Measurements from ENCODE around the gene MAP7D2.

The MAP7D2 gene

DNA sequence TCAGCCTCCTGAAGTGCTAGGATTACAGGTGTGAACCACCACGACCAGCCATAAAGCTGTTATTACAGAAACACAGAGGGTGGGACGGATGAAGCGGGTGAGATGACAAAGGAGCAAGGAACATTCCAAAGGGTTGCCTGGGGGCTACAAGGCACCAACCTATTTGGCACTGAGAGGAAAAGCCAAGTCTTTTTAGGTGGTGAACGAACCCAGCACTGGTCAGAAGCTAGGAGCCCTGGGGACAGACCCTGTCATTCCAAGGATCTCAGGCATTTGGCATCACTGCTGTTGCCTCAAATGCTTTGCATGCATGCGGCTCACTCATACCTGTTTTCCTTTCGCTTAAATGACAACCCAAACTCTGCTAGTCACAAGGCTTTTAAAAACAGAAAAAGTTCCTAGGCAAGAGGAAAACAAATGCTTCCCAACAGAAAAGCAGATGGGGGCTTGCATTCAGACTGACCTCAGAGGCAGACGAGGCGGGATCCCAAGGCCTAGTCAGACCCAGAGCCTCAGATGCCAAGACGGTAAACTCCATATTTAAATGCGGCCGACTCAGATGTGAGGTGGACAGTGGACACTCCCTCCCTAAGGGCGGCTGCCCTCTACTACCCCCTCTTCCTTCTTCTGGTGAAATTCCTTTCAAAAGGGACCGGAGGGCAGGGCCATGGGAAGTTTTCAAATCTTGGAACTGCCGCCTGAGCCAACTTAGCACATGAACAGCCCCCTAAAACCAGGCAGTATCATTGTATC lies 4.5 kb downstream of the MAP7D2 start:
- no peak for DNase-seq (ENCODE audit: low spot score)

DNA sequence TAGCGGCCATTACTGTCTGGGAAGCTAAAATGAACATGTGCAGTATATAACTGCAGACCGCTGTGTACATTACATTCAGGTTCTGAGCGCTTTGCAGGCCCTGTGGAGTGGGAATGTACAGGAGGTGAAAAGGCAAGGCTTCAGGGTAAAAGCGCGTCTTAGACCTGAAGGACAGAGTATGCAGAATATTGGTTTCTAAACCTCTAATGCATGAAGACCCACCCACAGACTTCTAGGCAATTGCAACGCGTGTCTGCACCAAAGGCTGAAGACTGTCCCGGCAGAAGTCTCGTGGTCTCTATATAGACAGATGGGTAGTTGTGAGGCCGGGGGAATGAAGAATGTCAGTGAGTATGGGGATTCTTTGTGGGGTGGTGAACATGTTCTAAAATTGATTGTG lies 5.4 kb downstream of the MAP7D2 start:
- no peak for DNase-seq (ENCODE audit: low spot score)

DNA sequence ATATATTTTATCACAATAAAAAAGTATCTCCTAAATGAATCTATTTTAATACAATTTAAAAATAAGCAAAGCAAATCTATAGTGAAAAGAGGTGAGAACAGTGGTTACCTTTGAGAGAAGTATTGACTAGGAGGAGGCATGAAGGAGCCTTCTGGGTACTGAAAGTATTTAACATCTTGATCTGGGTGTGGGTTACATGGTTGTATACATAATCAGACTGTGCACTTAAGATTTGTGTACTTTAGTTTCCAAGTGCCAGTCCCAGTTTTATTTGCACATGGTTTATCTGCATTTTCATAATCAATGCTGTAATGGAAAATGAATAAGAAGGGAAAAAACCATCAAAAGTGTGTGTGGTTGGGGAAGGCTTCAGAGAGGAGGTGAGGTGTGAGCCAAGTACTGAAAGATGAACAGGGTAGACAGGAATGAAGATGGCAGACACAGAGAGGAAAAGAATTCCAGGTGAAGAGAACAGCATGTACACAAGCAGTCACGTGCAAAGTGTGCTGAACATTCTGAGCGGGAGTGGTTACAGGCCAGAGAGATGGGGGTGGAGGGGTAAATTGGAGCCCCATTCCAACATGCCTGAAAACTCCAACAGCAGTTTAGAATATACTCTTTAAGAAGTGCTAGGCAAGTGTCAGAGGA lies 14.6 kb downstream of the MAP7D2 start:
- no peak for DNase-seq (ENCODE audit: low spot score)

DNA sequence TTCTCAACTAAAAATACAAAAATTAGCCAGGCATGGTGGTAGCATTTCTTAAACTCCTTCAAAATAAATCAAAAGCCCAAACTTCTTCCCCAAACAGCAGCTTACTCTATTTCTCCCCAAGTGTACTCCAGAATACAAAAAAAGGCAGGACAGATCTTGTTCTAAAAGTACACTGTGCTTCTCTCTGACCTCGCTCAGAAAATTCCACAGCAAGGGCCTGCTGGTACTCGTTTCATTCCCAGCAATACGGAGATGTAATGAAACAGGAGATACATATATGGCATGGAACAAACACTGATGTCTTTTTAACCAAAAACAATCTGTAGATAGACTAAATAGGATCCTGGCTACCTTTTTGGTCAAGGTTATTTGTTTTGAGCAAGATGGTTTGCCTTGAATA lies 25.2 kb downstream of the MAP7D2 start:
- no peak for DNase-seq (ENCODE audit: low spot score)

DNA sequence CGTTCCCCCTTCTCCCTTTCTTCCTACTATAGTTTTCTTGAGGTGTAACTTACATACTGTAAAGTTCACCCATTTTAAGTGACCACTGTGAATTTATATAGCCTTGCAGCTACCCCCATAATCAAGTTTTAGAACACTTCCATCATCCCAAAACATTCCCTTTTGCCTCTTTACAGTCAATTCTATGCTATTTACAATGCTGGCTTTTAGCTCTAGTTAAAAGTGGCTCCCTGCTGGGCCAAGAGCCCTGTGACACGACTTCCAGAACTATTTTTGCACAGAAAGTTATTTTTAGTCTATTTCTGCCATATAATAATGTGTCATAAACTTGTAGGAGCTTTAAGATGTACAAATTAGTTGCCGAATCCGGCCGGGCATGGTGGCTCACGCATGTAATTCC lies 26.9 kb downstream of the MAP7D2 start:
- DNase-seq (ENCODE audit: low spot score): no peak

DNA sequence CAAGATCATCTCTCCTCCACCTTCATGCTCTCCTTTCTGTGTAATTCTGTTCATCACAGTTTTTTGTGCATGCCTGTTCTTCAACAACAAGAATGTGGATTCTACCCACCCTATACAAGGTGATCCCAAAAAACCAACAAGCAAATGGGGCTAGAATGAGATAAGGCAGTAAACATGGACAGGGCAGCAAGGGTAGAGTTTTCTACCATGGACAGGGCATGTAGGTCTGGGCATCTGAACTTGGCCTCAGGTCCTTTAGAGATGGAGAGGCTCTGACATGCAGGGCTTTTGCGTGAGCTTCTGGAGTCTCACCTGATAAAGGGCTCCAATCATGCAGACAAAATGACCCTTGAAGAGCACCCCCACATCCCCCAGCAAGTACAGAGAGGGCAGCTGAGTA lies 36.4 kb downstream of the MAP7D2 start:
- DNase-seq (ENCODE audit: low spot score): no peak

DNA sequence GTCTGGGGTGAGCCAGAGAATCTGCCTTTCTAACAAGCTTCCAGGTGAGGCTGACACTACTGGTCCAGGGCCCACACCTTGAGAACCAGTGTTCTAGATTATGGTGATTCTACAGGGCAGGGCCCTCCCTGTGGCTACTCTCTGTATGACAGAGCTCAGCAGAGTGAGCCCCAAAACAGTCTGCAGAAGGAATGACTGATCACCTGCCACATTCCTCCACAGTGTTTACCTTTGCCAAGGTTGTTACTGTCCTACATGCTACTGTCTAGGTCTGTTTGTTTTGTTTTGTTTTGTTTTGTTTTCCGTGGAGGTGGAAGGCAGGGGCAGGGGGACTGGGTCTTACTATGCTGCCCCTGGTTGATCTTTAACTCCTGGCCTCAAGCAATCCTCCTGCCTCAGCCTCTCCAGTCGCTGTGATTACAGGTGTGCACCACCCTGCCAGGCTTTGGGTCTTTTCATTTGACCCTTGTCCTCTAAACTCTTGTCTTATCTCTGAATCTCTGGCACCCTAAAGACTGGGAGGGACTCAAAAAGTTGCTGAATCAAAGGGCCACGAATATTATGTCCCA lies 45.1 kb downstream of the MAP7D2 start:
- DNase-seq (ENCODE audit: low spot score): no peak

DNA sequence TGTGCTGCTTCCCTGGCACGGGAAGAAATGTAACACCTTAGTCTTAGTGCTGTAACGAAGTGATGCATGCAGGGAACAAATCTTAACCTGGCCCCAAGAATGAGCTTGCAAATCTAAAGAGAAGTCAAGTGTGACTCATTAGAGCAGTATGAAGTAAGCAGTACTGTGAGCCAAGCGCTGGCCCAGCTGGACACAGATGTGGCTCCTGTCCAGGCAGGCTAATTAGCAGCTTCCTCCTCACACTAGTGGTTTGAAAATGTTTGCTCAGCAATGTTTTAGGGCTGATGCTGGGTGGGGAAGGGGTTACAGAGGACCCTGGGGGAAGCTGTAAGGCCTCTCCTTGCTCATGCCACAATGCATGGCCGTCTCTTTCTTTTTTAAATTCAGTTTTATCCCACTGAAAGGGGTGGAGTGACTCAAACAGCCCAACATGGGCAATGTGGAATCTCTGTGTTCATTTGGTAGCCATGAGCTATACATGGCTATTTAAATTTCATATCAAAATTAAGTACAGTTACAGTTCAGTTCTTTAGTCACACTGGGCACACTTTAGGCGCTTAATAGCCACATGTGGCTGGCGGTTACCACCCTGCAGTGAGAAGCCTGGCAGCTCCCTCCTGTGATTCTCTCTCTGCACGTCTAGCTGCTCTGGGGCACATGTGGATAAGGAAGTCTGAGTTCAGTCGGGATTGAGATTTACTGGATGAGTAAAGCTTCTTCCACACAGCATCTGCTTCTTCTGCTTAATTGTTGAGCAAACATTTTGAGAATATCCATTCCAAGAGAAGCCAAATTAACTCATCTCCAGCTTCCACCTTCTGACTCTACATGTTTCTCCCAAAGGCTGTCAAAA lies 48.8 kb downstream of the MAP7D2 start:
- peak; percentile 21 for DNase-seq (ENCODE audit: low spot score)

DNA sequence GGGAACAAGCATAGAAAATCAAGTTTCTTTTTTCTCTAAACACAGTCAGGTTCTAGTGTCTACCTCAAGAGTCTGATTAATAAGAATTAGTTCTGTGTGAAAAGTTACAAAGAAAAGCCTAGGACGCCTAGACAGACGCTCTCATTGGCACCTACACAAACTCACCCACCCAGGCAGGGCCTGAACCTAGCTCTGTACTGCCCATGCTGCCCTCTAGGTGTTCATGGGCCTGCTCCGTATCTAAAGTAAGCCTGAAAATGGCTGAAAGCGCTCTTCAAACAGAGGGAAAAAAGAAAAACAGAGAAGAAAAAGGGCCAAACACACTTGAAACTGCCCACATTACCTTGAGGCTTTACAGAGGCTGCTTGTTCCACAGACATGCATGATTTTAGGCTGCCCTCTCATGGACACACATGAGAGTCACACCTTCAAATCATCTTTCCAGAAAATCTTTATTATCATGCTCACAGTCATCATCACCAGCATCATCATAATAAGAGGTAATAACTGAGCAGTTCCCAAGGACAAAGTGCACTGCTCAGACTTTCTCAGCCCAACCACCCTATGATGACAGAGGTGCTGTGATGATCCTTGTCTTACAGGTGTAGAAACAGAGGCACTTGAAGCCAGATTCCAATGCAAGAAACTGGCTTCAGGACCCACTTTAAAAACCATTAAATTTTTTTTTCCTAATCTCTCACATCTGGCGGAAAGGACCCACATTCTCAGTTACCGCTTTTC lies 49.6 kb downstream of the MAP7D2 start:
- peak; percentile 17 for DNase-seq (ENCODE audit: low spot score)

DNA sequence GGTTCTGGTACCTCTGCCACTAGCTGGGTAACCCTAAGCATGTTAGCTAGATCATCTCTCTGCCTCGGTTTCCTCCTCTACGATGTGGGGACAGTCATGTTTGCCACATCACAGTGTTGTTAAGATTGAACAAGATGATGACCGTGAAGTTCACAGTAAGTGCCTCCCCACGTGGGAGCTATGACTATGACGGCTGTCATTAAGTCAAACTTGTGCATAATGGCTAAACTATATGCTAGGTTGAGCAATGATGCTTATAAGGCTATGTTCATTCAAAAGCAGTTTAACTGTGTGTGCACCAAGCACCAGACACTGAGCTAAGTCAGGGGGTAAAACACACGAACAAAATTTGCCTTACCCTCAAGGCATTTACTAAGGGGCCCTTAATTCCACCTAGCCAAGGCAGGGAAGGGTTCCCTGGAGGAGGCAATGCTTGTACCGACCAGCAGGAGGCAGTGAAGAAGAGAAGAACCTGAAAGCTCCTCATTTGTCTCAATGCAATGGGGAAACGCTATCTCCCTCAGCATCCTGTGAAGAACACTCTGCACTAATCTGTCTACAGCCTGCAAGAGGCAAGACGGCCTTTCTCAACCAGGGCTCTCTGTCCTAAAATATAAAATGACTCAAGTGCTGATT lies 52.9 kb downstream of the MAP7D2 start:
- DNase-seq (ENCODE audit: low spot score): peak; percentile 23

DNA sequence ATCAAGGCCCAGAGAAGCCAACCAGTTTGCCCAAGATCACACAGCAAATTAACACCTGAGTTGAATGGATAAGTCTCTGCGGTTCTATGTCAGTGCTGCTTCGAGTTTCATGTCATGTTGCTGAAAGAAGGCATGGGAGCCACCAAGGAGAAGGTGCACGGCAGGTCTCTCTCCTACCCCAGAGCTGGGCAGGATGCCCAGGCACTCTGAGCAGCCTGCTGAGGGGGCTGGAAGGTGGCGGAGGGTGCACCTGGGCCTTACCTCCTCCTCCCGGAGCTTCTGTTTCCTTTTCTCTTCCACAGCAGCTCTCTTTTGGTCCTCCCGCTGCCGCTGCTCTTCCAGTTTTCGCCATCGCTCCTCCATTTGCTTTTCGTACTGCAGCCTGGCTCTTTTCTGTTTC lies 53.6 kb downstream of the MAP7D2 start:
- DNase-seq (ENCODE audit: low spot score): no peak

DNA sequence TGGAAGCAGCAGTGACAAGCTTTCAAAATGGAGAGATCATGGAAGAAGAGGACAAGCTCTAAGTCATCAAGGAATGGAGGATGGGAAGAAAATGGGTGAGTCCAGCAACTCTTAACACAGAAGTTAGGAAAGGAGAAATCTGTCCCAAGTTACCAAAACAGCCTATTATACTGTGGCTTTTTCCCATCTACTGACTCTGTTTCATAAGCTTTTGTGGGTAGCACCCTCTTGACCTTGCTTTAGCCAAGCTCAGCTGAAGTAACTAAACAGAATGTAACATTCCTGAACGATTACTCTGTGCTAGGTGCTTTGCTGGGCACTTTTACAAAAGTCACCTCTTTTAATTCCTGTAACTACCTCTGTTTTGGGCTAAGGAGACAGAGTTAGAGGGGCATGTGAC lies 54.9 kb downstream of the MAP7D2 start:
- no peak for DNase-seq (ENCODE audit: low spot score)

DNA sequence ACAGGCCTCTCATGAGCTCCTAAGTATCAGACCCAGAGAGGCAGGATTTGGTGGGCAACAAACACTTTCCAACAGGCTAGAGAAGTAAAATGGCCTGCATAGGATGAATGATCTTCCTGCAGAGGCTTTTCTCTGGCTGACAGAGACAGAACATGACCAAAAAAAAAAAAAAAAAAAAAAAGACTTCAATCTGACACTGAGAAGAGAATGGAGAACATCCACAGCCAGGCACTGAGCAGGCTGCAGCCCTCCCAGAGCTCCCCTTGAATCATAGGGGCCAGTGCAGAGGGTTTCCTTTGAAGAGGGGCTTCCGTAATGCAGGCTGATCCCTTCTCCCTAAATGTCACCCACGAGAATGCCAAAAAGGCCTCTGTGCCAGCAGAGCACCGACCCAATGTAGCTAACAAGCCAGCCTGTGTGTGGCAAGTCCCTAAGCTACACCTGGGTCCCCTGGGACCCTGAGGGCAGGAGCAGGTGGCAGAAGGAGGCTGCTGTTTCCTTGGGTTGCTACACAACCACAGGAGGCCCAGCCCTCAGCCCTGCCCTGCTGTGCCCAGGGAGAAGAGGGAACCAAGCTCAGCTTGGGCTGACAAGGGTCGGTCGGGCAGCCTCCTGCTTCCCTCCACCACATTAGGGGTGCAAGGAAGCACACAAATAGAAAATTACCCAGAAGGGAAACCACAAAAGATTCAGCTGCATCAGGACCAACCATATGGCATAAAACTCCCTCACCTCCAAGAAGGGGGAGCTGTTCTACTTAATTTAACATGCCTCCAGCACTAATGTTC lies 55.6 kb downstream of the MAP7D2 start:
- no peak for DNase-seq (ENCODE audit: low spot score)

DNA sequence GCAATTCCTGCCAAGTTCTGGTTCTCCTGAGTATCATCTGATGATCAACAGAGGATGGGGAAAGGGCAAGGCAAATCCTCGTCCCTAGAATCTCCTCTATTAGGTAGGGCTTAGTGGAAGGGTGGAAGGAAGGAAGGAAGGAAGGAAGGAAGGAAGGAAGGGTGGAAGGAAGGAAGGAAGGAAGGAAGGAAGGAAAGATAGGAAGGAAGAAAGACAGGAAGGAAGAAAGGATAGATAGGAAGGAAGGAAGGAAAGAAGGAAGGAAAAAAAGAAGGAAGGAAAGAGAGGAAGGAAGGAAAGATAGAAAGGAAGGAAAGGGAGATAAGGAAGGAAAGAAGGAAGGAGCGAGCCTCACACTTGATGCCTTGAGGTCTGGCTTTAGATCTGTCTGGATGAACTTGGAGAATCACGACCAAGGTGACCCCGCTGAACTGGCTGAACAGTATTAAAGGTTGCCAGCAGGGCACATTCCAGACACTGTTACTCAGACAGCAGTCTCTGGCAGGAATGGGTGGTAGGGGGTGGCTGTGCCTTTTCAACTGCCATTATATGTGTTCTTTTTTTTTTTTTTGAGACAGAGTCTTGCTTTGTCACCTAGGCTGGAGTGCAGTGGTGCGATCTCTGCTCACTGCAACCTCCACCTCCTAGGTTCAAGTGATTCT lies 57.1 kb downstream of the MAP7D2 start:
- DNase-seq (ENCODE audit: low spot score): no peak

DNA sequence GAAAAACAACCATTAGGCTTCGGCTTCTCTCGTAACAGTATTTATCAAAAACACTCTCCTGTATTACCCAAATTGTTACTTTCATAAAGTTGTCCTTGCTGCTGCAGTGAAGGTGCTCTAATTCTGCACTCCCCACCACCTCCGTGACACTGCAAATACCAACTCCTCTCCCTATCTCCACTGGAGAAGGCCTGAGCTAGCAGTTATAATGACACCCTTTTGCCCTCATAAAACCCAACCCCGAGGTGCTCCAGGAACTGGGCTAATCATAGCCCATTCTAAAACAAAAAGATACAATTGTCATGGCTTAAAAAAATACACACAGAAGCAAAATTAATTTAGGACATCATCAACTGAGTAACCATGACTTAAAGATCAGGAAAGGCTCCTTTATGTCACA lies 59.2 kb downstream of the MAP7D2 start:
- no peak for DNase-seq (ENCODE audit: low spot score)

DNA sequence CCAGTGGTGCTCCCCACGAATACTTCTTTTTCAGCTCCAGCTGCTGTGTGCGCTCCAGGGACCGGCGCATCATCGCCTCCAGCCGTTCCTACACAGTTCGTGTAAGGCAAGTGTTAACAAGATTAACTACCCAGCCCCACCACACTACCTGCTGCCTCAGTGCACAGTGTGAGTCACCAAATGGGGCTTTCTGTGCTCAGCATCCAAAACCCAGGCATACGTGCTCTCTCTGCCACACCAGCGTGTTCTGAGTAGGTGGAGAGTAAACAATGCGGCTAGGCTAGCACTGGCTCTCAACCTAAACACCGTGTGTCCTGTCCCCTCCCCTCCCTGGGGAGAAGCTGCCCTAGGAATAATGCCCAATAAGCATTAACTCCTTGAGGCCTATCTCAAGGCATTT lies 60.0 kb downstream of the MAP7D2 start:
- DNase-seq (ENCODE audit: low spot score): no peak

DNA sequence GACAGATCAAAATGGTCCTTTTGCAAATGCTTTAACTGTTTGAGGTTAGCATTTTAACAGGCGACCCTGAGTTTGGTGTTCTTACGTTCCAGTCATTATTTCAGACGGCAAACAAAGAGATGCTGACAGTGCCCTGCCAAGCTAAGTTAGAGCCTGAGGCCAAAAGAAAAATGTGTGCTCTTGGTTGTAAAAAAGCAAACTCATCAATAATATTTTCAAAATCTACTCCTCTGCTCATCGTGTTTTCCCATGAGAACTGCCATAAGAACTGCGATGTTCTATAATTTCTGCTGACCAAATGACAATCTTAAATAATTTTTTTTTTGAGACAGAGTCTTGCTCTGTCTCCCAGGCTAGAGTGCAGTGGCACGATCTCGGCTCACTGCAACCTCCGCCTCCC lies 63.2 kb downstream of the MAP7D2 start:
- DNase-seq (ENCODE audit: low spot score): no peak

DNA sequence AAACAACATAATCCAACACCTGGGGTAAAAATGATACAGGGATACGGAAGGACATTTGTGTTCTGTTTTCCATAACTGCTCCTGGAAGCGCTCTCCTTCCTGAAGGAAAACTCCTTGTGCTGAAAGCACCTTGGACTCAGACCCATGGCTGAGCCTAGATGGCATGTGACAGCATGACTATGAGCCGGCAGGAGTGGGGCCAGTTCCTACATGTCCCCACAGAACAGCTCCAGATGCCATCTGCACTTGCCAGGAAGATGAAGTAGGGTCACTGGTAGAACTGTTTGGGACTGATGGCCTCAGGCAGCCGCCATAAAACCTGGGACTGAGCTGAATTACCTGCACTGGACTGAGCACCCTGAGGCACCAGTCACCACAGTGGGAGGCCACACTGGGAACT lies 69.8 kb downstream of the MAP7D2 start:
- DNase-seq (ENCODE audit: low spot score): no peak

DNA sequence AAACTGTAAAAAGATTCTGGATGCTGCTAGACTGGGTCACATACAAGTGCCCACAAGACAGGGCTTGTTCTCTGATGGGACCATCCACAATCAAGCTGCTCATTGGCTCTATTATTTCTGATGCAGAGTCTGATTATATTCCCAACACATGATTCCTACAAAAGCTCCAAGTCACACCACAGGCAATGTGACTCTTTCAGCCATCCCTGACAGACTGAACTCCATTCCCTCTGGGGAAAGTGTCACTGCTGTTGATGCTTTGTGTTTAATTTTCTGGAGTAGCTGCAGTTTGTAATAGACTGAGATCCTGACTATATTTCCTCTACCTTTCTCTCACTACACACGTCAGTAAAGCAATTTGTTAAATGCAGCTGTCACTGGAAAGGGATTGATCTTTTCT lies 70.5 kb downstream of the MAP7D2 start:
- DNase-seq (ENCODE audit: low spot score): no peak

DNA sequence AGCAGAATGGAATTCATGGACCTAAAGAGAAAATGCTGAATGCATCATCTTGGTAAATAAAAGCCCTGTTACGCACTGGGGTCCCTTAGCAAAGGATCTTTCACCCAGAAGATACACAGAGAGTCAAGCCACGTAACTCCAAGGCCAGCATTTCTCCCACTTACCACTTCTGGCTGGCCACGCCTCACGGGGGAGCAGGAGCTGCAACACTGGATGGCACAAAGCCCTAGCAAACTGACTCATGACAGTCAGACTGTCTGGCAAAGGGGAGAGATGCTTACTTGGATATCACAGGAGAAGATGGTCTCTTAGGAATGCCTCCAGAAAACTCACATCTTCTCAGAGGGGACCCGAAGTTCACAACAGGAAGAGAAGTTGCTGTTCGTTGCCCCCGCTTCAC lies 74.5 kb downstream of the MAP7D2 start:
- no peak for DNase-seq (ENCODE audit: low spot score)
